H1 (cell line): ENCODE measurements around the gene EXD3. TPM values are rescaled to one million over a fixed set of nuclear protein-coding genes. Genes with fewer than 3 reads are reported as not detected.

Source experiments
- EGR1 ChIP-seq: IDR thresholded peaks from 2 replicates; pipeline ENCODE4 v1.6.1; 2011; ENCODE audit warnings: low read depth, low read length, borderline replicate concordance
- KDM1A ChIP-seq: fragments of 200-600, 300-600 bp; sonication (generic); IDR thresholded peaks from 2 replicates; pipeline ENCODE4 v1.7.1; 2016; ENCODE audit warnings: mild to moderate bottlenecking, low read length, borderline replicate concordance
- POLR2A ChIP-seq, 2 experiments: IDR thresholded peaks; 1 replicate in 1 of 2; 2 replicates in 1 of 2; pipeline ENCODE4 v1.6.1; 2011; ENCODE audit warnings: low read depth in 2 of 2, low read length in 2 of 2, mild to moderate bottlenecking in 2 of 2; ENCODE audit errors: control extremely low read depth in 1 of 2
- RAD21 ChIP-seq, 2 experiments: IDR thresholded peaks in 1 of 2; conservative IDR thresholded peaks in 1 of 2; 2 replicates each; pipeline ENCODE4 v1.6.1; 2011; ENCODE audit warnings: low read depth in 2 of 2, low read length in 2 of 2, improper control_type of control experiment in 1 of 2, inconsistent platforms in 1 of 2, mild to moderate bottlenecking in 1 of 2, moderate library complexity in 1 of 2
- SIN3A ChIP-seq, 2 experiments: IDR thresholded peaks in 1 of 2; conservative IDR thresholded peaks in 1 of 2; 2 replicates each; pipeline ENCODE4 v1.6.1; 2011 to 2012; ENCODE audit warnings: low read length in 2 of 2, improper control_type of control experiment in 1 of 2, low read depth in 1 of 2, mild to moderate bottlenecking in 1 of 2
- polyA plus RNA-seq, 7 experiments: library from polyadenylated mRNA; depleted of rRNA in 3 of 7; stranded (reverse) in 5 of 7; unstranded in 2 of 7; fragments of >200 nt in 5 of 7; fragments of 200-250 nt in 2 of 7; gene quantifications; 1 replicate in 5 of 7; 2 replicates in 1 of 7; 4 replicates in 1 of 7; pipeline versions ENCODE4 v1.2.1 to v1.2.3, GENCODE V29; 2011 to 2013; ENCODE audit warnings: missing spikeins in 2 of 7, mixed read lengths in 2 of 7
- total RNA-seq: library from RNA; stranded (reverse); fragmentation: NEBNext Ultra II Directional; extraction: Animal tissue kit (Norgen Biotek cat#: 25700); gene quantifications from 2 replicates; pipeline ENCODE4 v1.2.1, GENCODE V29; 2021

EXD3 gene
- total and polyA plus RNA-seq, 2 of the 8 experiments (the other 6 are each of a cell fraction or from before 2014, with no cell fraction given): 7.2 to 9.4 TPM

DNA sequence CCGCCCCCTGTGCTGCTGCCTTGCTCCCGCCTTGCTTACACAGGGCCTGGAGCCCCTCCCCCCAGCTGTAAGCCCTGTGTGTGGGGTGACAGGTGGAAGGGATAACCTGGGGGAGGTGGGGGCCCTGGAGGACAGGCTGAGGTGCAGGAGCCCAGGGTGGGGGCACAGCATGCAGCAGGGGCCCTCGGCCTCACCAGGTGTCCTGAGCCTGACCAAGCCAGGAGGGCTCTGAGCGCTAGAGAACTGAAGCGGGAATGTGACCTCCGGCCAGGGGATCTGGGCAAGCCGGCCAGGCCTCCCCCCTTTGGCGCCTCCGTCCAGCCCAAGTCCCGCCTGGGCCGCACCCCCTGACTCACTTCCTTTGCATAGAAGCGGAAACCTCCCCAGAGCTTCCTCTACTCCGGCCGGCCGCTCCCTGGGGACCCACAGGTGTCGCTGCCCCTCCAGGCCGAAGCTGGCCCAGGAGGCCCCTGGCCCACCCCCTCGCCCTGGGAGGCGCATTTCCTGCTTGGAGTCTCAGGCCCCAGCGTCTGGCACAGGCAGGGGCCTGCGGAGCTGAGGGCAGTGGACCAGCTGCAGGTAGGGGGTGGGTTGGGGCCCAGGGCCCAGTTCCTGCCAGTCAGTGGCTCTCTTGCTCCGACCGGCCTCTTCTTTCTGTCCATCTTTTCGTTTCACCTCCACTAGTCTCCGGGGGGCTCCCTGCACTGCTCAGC is 145.5 kb downstream of the EXD3 start, which contains the start of gene TOR4A (continued):
- peak in 1 of 2 experiments; percentile 41; a peak in 1 of 3 replicates for TF ChIP-seq POLR2A (IDR thresholded peaks at IDR 0.05; ENCODE audit: control extremely low read depth in 1 of 2, low read depth in 2 of 2, low read length in 2 of 2)
- TF ChIP-seq SIN3A (conservative IDR thresholded peaks at IDR 0.05 in 1 of 2, IDR thresholded peaks at IDR 0.05 in 1 of 2; ENCODE audit: low read depth in 1 of 2, low read length in 2 of 2): 0 out of 4 replicates have a peak, but pooled peaks of 1 of the 2 experiments have one; percentile 43
- TF ChIP-seq EGR1: peak; percentile 35; the same call in 1 of the 2 replicates
- peak in 1 of 2 experiments; percentile 6; a peak in 1 of 4 replicates for TF ChIP-seq RAD21 (IDR thresholded peaks at IDR 0.05 in 1 of 2, conservative IDR thresholded peaks at IDR 0.05 in 1 of 2; ENCODE audit: low read depth in 2 of 2, low read length in 2 of 2)
- TF ChIP-seq KDM1A: peak; percentile 23; the same call in 1 of the 2 replicates
